Measurements from ENCODE around the gene CIB1. TPM values are rescaled to one million over a fixed set of nuclear protein-coding genes. Genes with fewer than 3 reads are reported as not detected.

The CIB1 gene
- total and polyA plus RNA-seq, 10 of the 15 experiments (the other 5 are each of a cell fraction or from before 2014, with no cell fraction given) = 10.8 to 155 (median 81.9) TPM

DNA sequence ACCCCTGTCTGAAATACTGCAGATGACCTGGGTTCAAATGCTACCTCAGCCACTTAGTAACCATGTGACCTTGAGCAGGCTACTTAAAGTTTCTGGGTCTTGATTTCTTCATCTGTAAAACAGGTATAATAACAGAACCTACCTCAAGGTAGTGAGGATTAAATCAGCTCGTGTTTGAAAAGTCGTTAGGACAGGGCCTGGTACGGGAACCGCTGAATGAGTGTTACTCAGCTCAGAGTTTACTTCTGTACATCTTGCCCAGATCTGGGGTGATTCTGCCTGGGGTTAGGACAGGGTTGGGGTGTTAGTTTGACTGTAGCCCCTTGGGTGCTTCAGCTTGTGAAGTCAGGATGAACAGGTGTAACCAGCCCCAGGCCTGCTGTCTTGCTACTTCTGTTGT is 30.8 kb downstream of the CIB1 start:
- Histone ChIP-seq H3K4me2 (ENCODE audit: control insufficient read depth, insufficient read depth) (peak overlapping the region; percentile 82; the same call in 1 of the 2 replicates), H3K27ac (ENCODE audit: control insufficient read depth, insufficient read depth) (no peak overlapping the region), H3K9ac (ENCODE audit: control insufficient read depth, insufficient read depth, low read length) (no peak overlapping the region), H4K20me1 (ENCODE audit: control insufficient read depth, insufficient read depth) (no peaks in the 10 kb centered on the region; the same call in 1 of the 2 replicates), H2AFZ (ENCODE audit: control insufficient read depth, low read depth, low read length) (no peak overlapping the region), H3K79me2 (ENCODE audit: control insufficient read depth, insufficient read depth, low read length) (no peaks in the 10 kb centered on the region; the same call in 1 of the 2 replicates), H3K4me3 (no peak overlapping the region), H3K4me1 (ENCODE audit: control insufficient read depth, insufficient read depth, low read length) (peaks cover 14% of the 10 kb centered on the region), H3K36me3 (ENCODE audit: control insufficient read depth in 2 of 2, insufficient read depth in 2 of 2, low read length in 1 of 2) (no peaks in the 10 kb centered on the region; a peak in 1 of 4 replicates), H3K27me3 (replicated peaks in 1 of 2; ENCODE audit: control insufficient read depth in 2 of 2, insufficient read depth in 2 of 2, low read length in 1 of 2) (no peaks in the 10 kb centered on the region), H3K9me3 (replicated peaks; ENCODE audit: control insufficient read depth, insufficient read depth, low read length) (no peaks in the 10 kb centered on the region)
- ChIA-PET SMC1A (ENCODE audit: uncharacterized antibody, unreplicated experiment) (interaction anchor here (0.7 to 4.7 kb wide), 12 partner anchors 12 to 83 kb away, joined by 3 to 45 read pairs (median 4); no protein-coding TSS in a partner anchor), POLR2A (interaction anchor here (0.9 to 7.0 kb wide), 8 partner anchors 12 to 39 kb away, joined by 3 to 101 read pairs (median 6); partner anchors contain the start of genes CIB1 and GDPGP1), CTCF (interaction anchor here (0.9 to 1.9 kb wide), 11 partner anchors 15 to 85 kb away, joined by 3 to 7 read pairs (median 3); partner anchors contain the start of gene CIB1), RAD21 (ENCODE audit: unreplicated experiment) (interaction anchor here (1.2 to 4.5 kb wide), 6 partner anchors 11 to 32 kb away, joined by 3 to 30 read pairs (median 10); no protein-coding TSS in a partner anchor)
- WGBS (ENCODE audit: insufficient coverage, insufficient replicate concordance, low lambda C conversion rate, missing lambda C conversion rate) = over 99% methylated on average over 4 of the region's 4 CpGs
- DNase-seq (ENCODE audit: low read depth, low spot score) (no peak), FAIRE-seq (no peak), ATAC-seq (no peak)
- TF ChIP-seq CBX5 (IDR thresholded peaks at IDR 0.05; ENCODE audit: low read depth) = no peak
- TF ChIP-seq, protein P1, sequence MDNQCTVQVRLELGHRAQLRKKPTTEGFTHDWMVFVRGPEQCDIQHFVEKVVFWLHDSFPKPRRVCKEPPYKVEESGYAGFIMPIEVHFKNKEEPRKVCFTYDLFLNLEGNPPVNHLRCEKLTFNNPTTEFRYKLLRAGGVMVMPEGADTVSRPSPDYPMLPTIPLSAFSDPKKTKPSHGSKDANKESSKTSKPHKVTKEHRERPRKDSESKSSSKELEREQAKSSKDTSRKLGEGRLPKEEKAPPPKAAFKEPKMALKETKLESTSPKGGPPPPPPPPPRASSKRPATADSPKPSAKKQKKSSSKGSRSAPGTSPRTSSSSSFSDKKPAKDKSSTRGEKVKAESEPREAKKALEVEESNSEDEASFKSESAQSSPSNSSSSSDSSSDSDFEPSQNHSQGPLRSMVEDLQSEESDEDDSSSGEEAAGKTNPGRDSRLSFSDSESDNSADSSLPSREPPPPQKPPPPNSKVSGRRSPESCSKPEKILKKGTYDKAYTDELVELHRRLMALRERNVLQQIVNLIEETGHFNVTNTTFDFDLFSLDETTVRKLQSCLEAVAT (IDR thresholded peaks at IDR 0.05) = peak; percentile 96
- in situ Hi-C loops (cut with MboI) = no loop called here
- intact Hi-C loops (cut with micrococcal nuclease; ENCODE audit: unreplicated experiment) = loop anchor here (5.0 kb wide), 1 partner anchor 41 kb away; no protein-coding TSS in a partner anchor
- no TSS peak for BruUV-seq (replicated peaks)

- SMC1A ChIA-PET (ENCODE audit: uncharacterized antibody, unreplicated experiment) = interaction anchor here (1.3 to 4.7 kb wide), 12 partner anchors 11 to 60 kb away, joined by 3 to 45 read pairs (median 6); partner anchors contain the start of genes CIB1 and GDPGP1
- DNase-seq (ENCODE audit: low read depth, low spot score) (no peak), FAIRE-seq (no peak), ATAC-seq (peak; percentile 11)
- Histone ChIP-seq H3K27me3 (replicated peaks in 1 of 2; ENCODE audit: control insufficient read depth in 2 of 2, insufficient read depth in 2 of 2, low read length in 1 of 2) (no peaks in the 10 kb centered on the region), H3K9ac (ENCODE audit: control insufficient read depth, insufficient read depth, low read length) (peak overlapping the region; percentile 68), H2AFZ (ENCODE audit: control insufficient read depth, low read depth, low read length) (no peak overlapping the region; the same call in 1 of the 2 replicates), H3K79me2 (ENCODE audit: control insufficient read depth, insufficient read depth, low read length) (no peaks in the 10 kb centered on the region; the same call in 1 of the 2 replicates), H3K36me3 (ENCODE audit: control insufficient read depth in 2 of 2, insufficient read depth in 2 of 2, low read length in 1 of 2) (no peaks in the 10 kb centered on the region; a peak in 1 of 4 replicates), H3K4me1 (ENCODE audit: control insufficient read depth, insufficient read depth, low read length) (peaks cover 14% of the 10 kb centered on the region), H3K4me2 (ENCODE audit: control insufficient read depth, insufficient read depth) (peak overlapping the region; percentile 82), H4K20me1 (ENCODE audit: control insufficient read depth, insufficient read depth) (no peaks in the 10 kb centered on the region; the same call in 1 of the 2 replicates), H3K9me3 (replicated peaks; ENCODE audit: control insufficient read depth, insufficient read depth, low read length) (no peaks in the 10 kb centered on the region), H3K27ac (ENCODE audit: control insufficient read depth, insufficient read depth) (no peak overlapping the region), H3K4me3 (peak overlapping the region; percentile 95)
- CTCF ChIA-PET = interaction anchor here (1.0 to 2.5 kb wide), 11 partner anchors 11 to 55 kb away, joined by 3 to 22 read pairs (median 5); partner anchors contain the start of genes CIB1 and GDPGP1
- TF ChIP-seq, protein P2, sequence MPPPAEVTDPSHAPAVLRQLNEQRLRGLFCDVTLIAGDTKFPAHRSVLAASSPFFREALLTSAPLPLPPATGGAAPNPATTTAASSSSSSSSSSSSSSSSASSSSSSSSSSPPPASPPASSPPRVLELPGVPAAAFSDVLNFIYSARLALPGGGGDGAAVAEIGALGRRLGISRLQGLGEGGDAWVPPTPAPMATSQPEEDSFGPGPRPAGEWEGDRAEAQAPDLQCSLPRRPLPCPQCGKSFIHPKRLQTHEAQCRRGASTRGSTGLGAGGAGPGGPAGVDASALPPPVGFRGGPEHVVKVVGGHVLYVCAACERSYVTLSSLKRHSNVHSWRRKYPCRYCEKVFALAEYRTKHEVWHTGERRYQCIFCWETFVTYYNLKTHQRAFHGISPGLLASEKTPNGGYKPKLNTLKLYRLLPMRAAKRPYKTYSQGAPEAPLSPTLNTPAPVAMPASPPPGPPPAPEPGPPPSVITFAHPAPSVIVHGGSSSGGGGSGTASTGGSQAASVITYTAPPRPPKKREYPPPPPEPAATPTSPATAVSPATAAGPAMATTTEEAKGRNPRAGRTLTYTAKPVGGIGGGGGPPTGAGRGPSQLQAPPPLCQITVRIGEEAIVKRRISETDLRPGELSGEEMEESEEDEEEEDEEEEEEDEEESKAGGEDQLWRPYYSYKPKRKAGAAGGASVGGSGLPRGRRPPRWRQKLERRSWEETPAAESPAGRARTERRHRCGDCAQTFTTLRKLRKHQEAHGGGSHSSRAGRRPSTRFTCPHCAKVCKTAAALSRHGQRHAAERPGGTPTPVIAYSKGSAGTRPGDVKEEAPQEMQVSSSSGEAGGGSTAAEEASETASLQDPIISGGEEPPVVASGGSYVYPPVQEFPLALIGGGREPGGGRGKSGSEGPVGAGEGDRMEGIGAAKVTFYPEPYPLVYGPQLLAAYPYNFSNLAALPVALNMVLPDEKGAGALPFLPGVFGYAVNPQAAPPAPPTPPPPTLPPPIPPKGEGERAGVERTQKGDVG (CRISPR knock-in tag; IDR thresholded peaks at IDR 0.05) = no peak
- TF ChIP-seq IKZF2 (IDR thresholded peaks at IDR 0.05) (no peak), POLR2A (IDR thresholded peaks at IDR 0.05; ENCODE audit: low read depth, low read length) (no peak), BMI1 (IDR thresholded peaks at IDR 0.05; ENCODE audit: borderline replicate concordance) (no peak), RUNX3 (IDR thresholded peaks at IDR 0.05; ENCODE audit: low read length) (no peak)
- POLR2A ChIA-PET = interaction anchor here (0.5 to 7.0 kb wide), 9 partner anchors 10 to 187 kb away, joined by 3 to 101 read pairs (median 5); partner anchors contain the start of genes CIB1 and GDPGP1
- WGBS (ENCODE audit: insufficient coverage, insufficient replicate concordance, low lambda C conversion rate, missing lambda C conversion rate) = 11% methylated on average over 14 of the region's 25 CpGs
- BruUV-seq (replicated peaks) = no TSS peak
- RAD21 ChIA-PET (ENCODE audit: unreplicated experiment) = interaction anchor here (0.6 to 4.5 kb wide), 11 partner anchors 10 to 66 kb away, joined by 3 to 30 read pairs (median 5); partner anchors contain the start of genes CIB1 and GDPGP1
- in situ Hi-C loops (cut with MboI) = no loop called here
- intact Hi-C loops (cut with micrococcal nuclease; ENCODE audit: unreplicated experiment) = loop anchor here (5.0 kb wide), 1 partner anchor 40 kb away; no protein-coding TSS in a partner anchor
These were observed 31.8 kb downstream of the CIB1 start for GRCh38 chr15:90201944-90202375.
